Activated CD4-positive, alpha-beta T cell treated with anti-CD3 and anti-CD28 coated beads, Interleukin-2, amount 10 ng/mL, durations not matched to agents 24 days and 14 days (primary cell): Measurements from ENCODE around the gene POLA2. TPM values are rescaled to one million over a fixed set of nuclear protein-coding genes. Genes with fewer than 3 reads are reported as not detected.

Experiments
- DNase-seq: peaks from one replicate; pipeline ENCODE4 v3.0.0; 2022
- H3K27ac Mint-ChIP-seq: one replicate; pipeline ENCODE4 v1.8.0; 2022; ENCODE audit warnings: mild to moderate bottlenecking, mixed read lengths
- H3K27me3 Mint-ChIP-seq: one replicate; pipeline ENCODE4 v1.8.0; 2022; ENCODE audit warnings: mixed read lengths
- H3K36me3 Mint-ChIP-seq: one replicate; pipeline ENCODE4 v1.8.0; 2022; ENCODE audit warnings: low read depth, mild to moderate bottlenecking, mixed read lengths
- H3K4me1 Mint-ChIP-seq: one replicate; pipeline ENCODE4 v1.8.0; 2021; ENCODE audit warnings: mixed read lengths
- H3K4me3 Mint-ChIP-seq: one replicate; pipeline ENCODE4 v1.8.0; 2022; ENCODE audit warnings: mild to moderate bottlenecking, moderate library complexity, mixed read lengths
- H3K9me3 Mint-ChIP-seq: one replicate; pipeline ENCODE4 v1.8.0; 2021; ENCODE audit warnings: mixed read lengths
- intact Hi-C: fragments of 100-400 bp; cut with micrococcal nuclease; formaldehyde crosslinking; loops from one replicate; pipeline ENCODE4 v1.15.1; 2023
- total RNA-seq: library from RNA; stranded (reverse); gene quantifications from 2 replicates; pipeline ENCODE4 v1.2.3, GENCODE V29; 2022

Gene POLA2
- total RNA-seq, 1 donor from 2014 or later, result 82.8 TPM

DNA sequence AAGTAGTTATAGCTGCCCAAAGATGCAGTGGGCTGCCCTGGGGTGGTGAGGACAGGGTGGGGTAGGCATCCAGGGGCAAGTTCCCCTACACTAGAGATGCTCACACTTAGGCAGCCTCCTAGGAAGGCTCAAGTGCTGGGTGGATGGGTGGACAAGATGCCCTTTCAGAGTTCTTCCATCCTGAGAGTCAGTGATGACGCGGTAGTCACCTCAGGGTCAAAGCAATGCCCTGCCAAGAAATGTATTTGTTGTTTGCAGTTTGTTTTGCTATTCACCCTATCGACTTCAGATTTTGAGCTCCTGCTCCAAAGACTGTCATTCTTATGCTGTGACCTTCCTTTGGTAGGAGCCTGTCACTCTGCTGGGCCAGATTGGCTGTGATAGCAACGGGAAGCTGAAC, 18.9 kb downstream of the POLA2 start:
- Mint-ChIP-seq H3K4me3 (no peak overlapping the region), H3K27ac (no peak overlapping the region), H3K4me1 (peaks cover 16% of the 10 kb centered on the region), H3K9me3 (no peaks in the 10 kb centered on the region), H3K27me3 (no peaks in the 10 kb centered on the region), H3K36me3 (peaks cover 60% of the 10 kb centered on the region)
- intact Hi-C loops, result no loop called here
- DNase-seq, result no peak

GRCh38 chr11:65286686-65287085, 24.9 kb downstream of the POLA2 start:
- DNase-seq, result no peak
- H3K27me3 Mint-ChIP-seq, result no peaks in the 10 kb centered on the region
- H3K36me3 Mint-ChIP-seq, result peaks cover 57% of the 10 kb centered on the region
- H3K9me3 Mint-ChIP-seq, result no peaks in the 10 kb centered on the region
- no peak overlapping the region for H3K27ac Mint-ChIP-seq
- peaks cover 6% of the 10 kb centered on the region for H3K4me1 Mint-ChIP-seq
- intact Hi-C loops, result no loop called here
- no peak overlapping the region for H3K4me3 Mint-ChIP-seq

- intact Hi-C loops, result no loop called here
- Mint-ChIP-seq H3K9me3 (no peaks in the 10 kb centered on the region), H3K36me3 (peaks cover 55% of the 10 kb centered on the region), H3K27ac (peak overlapping the region; percentile 17), H3K4me1 (peaks cover 6% of the 10 kb centered on the region), H3K27me3 (no peaks in the 10 kb centered on the region), H3K4me3 (no peak overlapping the region)
- DNase-seq, result no peak
These were observed 25.8 kb downstream of the POLA2 start for GRCh38 chr11:65287601-65288000.

- no peak overlapping the region for H3K27ac Mint-ChIP-seq
- intact Hi-C loops, result no loop called here
These were observed 27.2 kb downstream of the POLA2 start for GRCh38 chr11:65288706-65289536.

DNA sequence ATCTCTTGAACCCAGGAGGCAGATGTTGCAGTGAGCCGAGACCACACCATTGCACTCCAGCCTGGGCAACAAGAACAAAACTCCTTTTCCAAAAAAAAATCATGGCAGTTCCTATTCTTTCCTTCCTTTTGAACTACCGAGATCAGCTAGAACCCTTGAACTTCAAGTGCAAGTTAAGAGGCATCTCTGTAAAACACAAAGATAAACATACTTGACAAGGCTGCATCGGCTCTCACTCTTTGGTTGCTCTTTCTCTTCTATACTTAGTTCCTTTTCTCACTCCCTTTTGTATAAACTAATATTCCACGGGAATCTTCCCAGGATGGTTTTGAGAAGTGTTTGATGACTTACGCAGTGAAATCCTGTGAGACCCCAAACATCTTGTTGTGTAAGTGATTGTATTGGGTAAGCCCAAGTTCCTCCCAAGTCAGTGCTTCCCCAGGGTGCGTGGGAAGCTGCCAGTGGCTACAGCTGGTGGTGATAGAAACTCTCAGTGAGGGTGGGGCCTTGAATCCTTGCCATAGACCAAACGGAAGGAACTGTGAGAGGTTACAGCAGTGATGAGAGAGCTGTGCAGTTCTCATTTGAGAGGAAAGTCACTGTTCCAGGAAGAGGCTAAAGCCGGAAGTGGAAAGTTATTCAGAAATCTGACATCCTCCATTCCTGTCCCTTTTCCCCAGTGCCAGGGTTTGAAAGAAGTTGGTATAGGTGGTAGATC, 28.8 kb downstream of the POLA2 start:
- Mint-ChIP-seq H3K27ac (peak overlapping the region; percentile 4), H3K27me3 (no peaks in the 10 kb centered on the region), H3K9me3 (no peaks in the 10 kb centered on the region), H3K36me3 (peaks cover 63% of the 10 kb centered on the region), H3K4me3 (no peak overlapping the region), H3K4me1 (peaks cover 6% of the 10 kb centered on the region)
- intact Hi-C loops, result no loop called here
- DNase-seq, result no peak

More at GRCh38 chr11:65288706-65289536, 27.2 kb downstream of the POLA2 start:
- peaks cover 56% of the 10 kb centered on the region for H3K36me3 Mint-ChIP-seq
- H3K4me1 Mint-ChIP-seq, result peaks cover 6% of the 10 kb centered on the region
- H3K27me3 Mint-ChIP-seq, result no peaks in the 10 kb centered on the region
- no peak overlapping the region for H3K4me3 Mint-ChIP-seq
- no peaks in the 10 kb centered on the region for H3K9me3 Mint-ChIP-seq
- no peak for DNase-seq

DNA sequence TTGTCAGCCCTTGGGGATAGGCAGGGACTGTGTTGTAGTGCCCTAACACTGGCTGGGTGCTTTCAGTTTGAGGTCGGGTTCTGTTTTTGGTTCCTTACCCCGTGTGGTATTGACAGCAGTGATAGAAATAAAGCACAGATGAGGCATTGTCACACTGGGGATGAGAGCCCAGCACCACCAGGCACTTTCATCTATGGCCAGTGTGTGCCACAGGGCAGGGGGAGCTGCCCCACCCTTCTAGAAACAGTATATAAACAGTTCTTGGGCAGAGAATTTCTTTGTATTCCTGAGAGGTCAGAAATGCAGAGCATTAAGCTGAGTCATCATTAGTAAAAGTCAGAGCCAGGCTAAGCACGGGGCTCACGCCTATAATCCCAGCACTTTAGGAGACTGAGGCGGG, 29.9 kb downstream of the POLA2 start:
- Mint-ChIP-seq H3K27ac (no peak overlapping the region), H3K4me3 (no peak overlapping the region), H3K9me3 (no peaks in the 10 kb centered on the region), H3K36me3 (peaks cover 65% of the 10 kb centered on the region), H3K4me1 (peaks cover 6% of the 10 kb centered on the region), H3K27me3 (no peaks in the 10 kb centered on the region)
- intact Hi-C loops, result no loop called here
- no peak for DNase-seq

DNA sequence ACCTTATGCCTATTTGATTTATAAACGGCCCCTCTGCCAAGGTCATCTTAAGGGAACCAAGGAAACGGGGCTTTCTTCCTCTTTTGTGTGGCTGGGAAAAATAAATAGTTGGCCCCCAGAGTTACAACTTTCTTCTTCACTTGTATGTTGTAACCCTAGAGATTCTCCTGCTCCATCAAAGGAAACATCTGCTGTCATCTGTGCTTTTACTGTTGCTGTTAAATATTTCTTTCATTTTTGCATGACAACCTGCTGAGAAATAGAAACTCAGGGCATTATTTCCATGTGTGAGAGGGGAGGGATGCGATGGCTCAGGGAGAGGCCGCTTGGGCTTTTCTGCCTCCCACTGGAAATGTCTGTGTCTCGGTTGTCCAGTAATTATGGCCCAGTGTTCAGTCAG, 31.1 kb downstream of the POLA2 start:
- Mint-ChIP-seq H3K27me3 (no peaks in the 10 kb centered on the region), H3K36me3 (peaks cover 58% of the 10 kb centered on the region), H3K27ac (no peak overlapping the region), H3K4me1 (peaks cover 6% of the 10 kb centered on the region), H3K4me3 (no peak overlapping the region), H3K9me3 (no peaks in the 10 kb centered on the region)
- no peak for DNase-seq
- intact Hi-C loops, result no loop called here

- H3K27ac Mint-ChIP-seq, result no peak overlapping the region
- H3K27me3 Mint-ChIP-seq, result no peaks in the 10 kb centered on the region
These were observed 32.2 kb downstream of the POLA2 start for GRCh38 chr11:65293909-65294381.

GRCh38 chr11:65295001-65295400, 33.2 kb downstream of the POLA2 start:
- H3K27me3 Mint-ChIP-seq, result no peaks in the 10 kb centered on the region
- peaks cover 51% of the 10 kb centered on the region for H3K36me3 Mint-ChIP-seq
- no peak for DNase-seq
- no peak overlapping the region for H3K4me3 Mint-ChIP-seq
- H3K27ac Mint-ChIP-seq, result no peak overlapping the region
- H3K9me3 Mint-ChIP-seq, result no peaks in the 10 kb centered on the region
- intact Hi-C loops, result no loop called here
- peaks cover 3% of the 10 kb centered on the region for H3K4me1 Mint-ChIP-seq

More at GRCh38 chr11:65293909-65294381, 32.2 kb downstream of the POLA2 start:
- no peak overlapping the region for H3K4me3 Mint-ChIP-seq
- peaks cover 6% of the 10 kb centered on the region for H3K4me1 Mint-ChIP-seq
- intact Hi-C loops, result no loop called here
- H3K36me3 Mint-ChIP-seq, result peaks cover 54% of the 10 kb centered on the region
- no peaks in the 10 kb centered on the region for H3K9me3 Mint-ChIP-seq
- DNase-seq, result no peak

GRCh38 chr11:65295571-65296341, 34.0 kb downstream of the POLA2 start:
- no peaks in the 10 kb centered on the region for H3K4me1 Mint-ChIP-seq
- H3K27me3 Mint-ChIP-seq, result no peaks in the 10 kb centered on the region
- H3K36me3 Mint-ChIP-seq, result peaks cover 44% of the 10 kb centered on the region
- H3K4me3 Mint-ChIP-seq, result no peak overlapping the region
- no peak overlapping the region for H3K27ac Mint-ChIP-seq
- H3K9me3 Mint-ChIP-seq, result no peaks in the 10 kb centered on the region
- intact Hi-C loops, result no loop called here
- no peak for DNase-seq

DNA sequence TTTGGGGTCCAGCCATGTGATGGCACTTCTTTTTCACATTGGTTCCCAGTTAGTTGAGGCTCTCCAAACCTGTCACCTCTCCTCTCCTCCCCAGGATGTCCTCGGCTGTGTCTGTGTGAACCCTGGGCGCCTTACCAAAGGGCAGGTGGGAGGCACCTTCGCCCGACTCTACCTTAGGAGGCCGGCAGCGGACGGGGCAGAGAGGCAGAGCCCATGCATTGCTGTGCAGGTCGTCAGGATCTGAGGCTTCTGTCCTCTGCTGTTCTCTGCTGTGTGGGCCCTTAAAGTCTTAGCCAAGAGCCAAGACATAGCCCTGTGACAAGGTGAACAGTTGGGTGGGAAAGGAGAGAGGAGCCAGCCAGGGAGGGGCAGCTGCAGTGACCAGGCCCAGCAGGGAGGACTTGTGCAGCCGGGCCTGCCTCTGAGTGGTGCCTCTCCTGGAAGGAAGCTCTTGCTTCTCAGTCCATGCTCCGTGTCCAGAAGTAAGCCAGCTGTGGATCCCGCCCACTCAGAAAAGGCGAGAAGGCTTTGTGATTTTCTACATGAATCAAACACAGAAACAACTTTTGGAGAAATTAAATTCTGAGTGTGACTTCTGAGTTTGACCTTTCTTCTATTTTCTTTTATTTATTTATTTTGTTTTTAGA, 35.4 kb downstream of the POLA2 start:
- Mint-ChIP-seq H3K36me3 (peaks cover 34% of the 10 kb centered on the region), H3K27ac (no peak overlapping the region), H3K4me1 (no peaks in the 10 kb centered on the region), H3K9me3 (no peaks in the 10 kb centered on the region), H3K4me3 (no peak overlapping the region), H3K27me3 (no peaks in the 10 kb centered on the region)
- intact Hi-C loops, result no loop called here
- DNase-seq, result no peak

GRCh38 chr11:65298131-65298535, 36.4 kb downstream of the POLA2 start:
- DNase-seq, result no peak
- intact Hi-C loops, result no loop called here
- H3K36me3 Mint-ChIP-seq, result peaks cover 27% of the 10 kb centered on the region
- H3K27ac Mint-ChIP-seq, result no peak overlapping the region
- no peaks in the 10 kb centered on the region for H3K4me1 Mint-ChIP-seq
- no peak overlapping the region for H3K4me3 Mint-ChIP-seq
- H3K27me3 Mint-ChIP-seq, result no peaks in the 10 kb centered on the region
- H3K9me3 Mint-ChIP-seq, result no peaks in the 10 kb centered on the region

DNA sequence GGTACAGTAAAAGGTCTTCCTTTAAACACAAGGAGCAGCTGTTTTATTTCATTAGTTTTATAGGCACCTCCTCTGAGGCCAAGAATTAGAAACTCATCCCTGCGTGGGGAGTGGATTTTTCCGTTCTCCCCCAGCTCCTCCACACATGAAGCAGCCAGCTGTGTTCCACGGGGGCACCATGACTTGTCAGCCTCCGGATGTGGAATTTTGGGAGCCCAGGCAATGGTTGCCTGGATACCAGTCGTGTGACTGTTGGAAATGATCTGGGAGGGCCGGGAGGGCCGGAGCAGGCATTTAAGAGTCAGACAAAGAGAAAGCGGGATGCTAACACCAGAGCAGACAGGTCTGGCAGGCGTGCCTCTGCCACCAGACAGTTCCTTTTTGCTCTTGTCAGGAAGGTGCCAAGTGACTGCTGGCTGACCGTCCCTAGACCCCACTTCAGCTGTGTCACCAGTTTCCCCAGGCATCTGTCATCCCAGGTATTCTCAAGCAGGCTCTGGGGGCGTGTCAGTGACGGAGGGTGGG, 37.0 kb downstream of the POLA2 start:
- intact Hi-C loops, result no loop called here

More for the DNA sequence above, 37.0 kb downstream of the POLA2 start:
- Mint-ChIP-seq H3K27me3 (no peaks in the 10 kb centered on the region), H3K27ac (no peak overlapping the region), H3K9me3 (no peaks in the 10 kb centered on the region), H3K4me1 (no peaks in the 10 kb centered on the region), H3K36me3 (peaks cover 25% of the 10 kb centered on the region), H3K4me3 (no peak overlapping the region)
- no peak for DNase-seq
